SK-N-SH treated with all-trans-retinoic acid at 6 μM for 48 hours (cell line): ENCODE results near the gene TSTD1.

Source experiments
- ATAC-seq: fragments of 200-7000 bp; cut with Tn5 transposase; 3 replicates; pipeline ENCODE4 v1.9.1; 2020; ENCODE audit warnings: mild to moderate bottlenecking, moderate library complexity
- ARNTL ChIP-seq: fragments of 450-650 bp; formaldehyde crosslinking; IDR thresholded peaks from 2 replicates; pipeline ENCODE4 v1.5.0; 2020; ENCODE audit warnings: low read depth, mild to moderate bottlenecking, moderate library complexity, borderline replicate concordance
- BACH2 ChIP-seq: fragments of 250-450 bp; sonication (Bioruptor Pico); IDR thresholded peaks from 2 replicates; pipeline ENCODE4 v1.9.0; 2021; ENCODE audit warnings: mild to moderate bottlenecking, borderline replicate concordance
- CSDC2 ChIP-seq: fragments of 250-450 bp; sonication (Bioruptor Pico); IDR thresholded peaks from 2 replicates; pipeline ENCODE4 v1.5.0; 2020; ENCODE audit warnings: mild to moderate bottlenecking, moderate library complexity
- ESRRG ChIP-seq: fragments of 250-450 bp; sonication (Bioruptor Pico); IDR thresholded peaks from 2 replicates; pipeline ENCODE4 v1.6.1; 2021; ENCODE audit warnings: mild to moderate bottlenecking
- GLIS3 ChIP-seq: fragments of 250-450 bp; sonication (Bioruptor Pico); IDR thresholded peaks from 2 replicates; pipeline ENCODE4 v1.5.0; 2020; ENCODE audit warnings: mild to moderate bottlenecking, moderate library complexity
- ISL1 ChIP-seq: fragments of 250-450 bp; sonication (Bioruptor Pico); IDR thresholded peaks from 2 replicates; pipeline ENCODE4 v2.1.2; 2022; ENCODE audit warnings: mild to moderate bottlenecking, moderate library complexity
- PPARA ChIP-seq: fragments of 250-450 bp; sonication (Bioruptor Pico); IDR thresholded peaks from 2 replicates; pipeline ENCODE4 v1.5.0; 2020; ENCODE audit warnings: mild to moderate bottlenecking, borderline replicate concordance
- RARB ChIP-seq: fragments of 250-450 bp; sonication (Bioruptor Pico); IDR thresholded peaks from 2 replicates; pipeline ENCODE4 v1.8.0; 2021; ENCODE audit warnings: mild to moderate bottlenecking, moderate library complexity
- SNAI2 ChIP-seq: fragments of 250-450 bp; sonication (Bioruptor Pico); IDR thresholded peaks from 2 replicates; pipeline ENCODE4 v1.5.0; 2020; ENCODE audit warnings: mild to moderate bottlenecking, moderate library complexity
- TCF4 ChIP-seq: fragments of 250-450 bp; sonication (Bioruptor Pico); IDR thresholded peaks from 2 replicates; pipeline ENCODE4 v1.8.0; 2021; ENCODE audit warnings: mild to moderate bottlenecking, moderate library complexity, borderline replicate concordance
- TOX ChIP-seq: fragments of 250-450 bp; sonication (Bioruptor Pico); IDR thresholded peaks from 2 replicates; pipeline ENCODE4 v1.8.0; 2021; ENCODE audit warnings: mild to moderate bottlenecking, moderate library complexity, borderline replicate concordance
- ZC3H10 ChIP-seq: fragments of 250-450 bp; sonication (Bioruptor Pico); IDR thresholded peaks from 2 replicates; pipeline ENCODE4 v1.5.1; 2021; ENCODE audit warnings: mild to moderate bottlenecking, moderate library complexity
- ZFP3 ChIP-seq: fragments of 250-450 bp; sonication (Bioruptor Pico); IDR thresholded peaks from 2 replicates; pipeline ENCODE4 v1.5.0; 2020; ENCODE audit warnings: mild to moderate bottlenecking, moderate library complexity
- ZFP30 ChIP-seq: fragments of 450-650 bp; formaldehyde crosslinking; IDR thresholded peaks from 2 replicates; pipeline ENCODE4 v1.5.0; 2022; ENCODE audit warnings: mild to moderate bottlenecking, moderate library complexity
- ZNF565 ChIP-seq: fragments of 450-650 bp; formaldehyde crosslinking; conservative IDR thresholded peaks from 2 replicates; pipeline ENCODE4 v1.5.0; 2020; ENCODE audit warnings: low read depth, mild to moderate bottlenecking, moderate library complexity
- ZNF70 ChIP-seq: fragments of 450-650 bp; formaldehyde crosslinking; IDR thresholded peaks from 2 replicates; pipeline ENCODE4 v1.5.0; 2020; ENCODE audit warnings: mild to moderate bottlenecking, moderate library complexity
- ZNF8 ChIP-seq: fragments of 450-650 bp; formaldehyde crosslinking; IDR thresholded peaks from 2 replicates; pipeline ENCODE4 v1.5.0; 2020; ENCODE audit warnings: mild to moderate bottlenecking, moderate library complexity
- TF ChIP-seq, protein P1 (sequence below): fragments of 250-450 bp; sonication (Bioruptor Pico); IDR thresholded peaks from 2 replicates; pipeline ENCODE4 v1.5.1; 2020; ENCODE audit warnings: low read depth, mild to moderate bottlenecking, moderate library complexity
- TF ChIP-seq, protein P2 (sequence below): fragments of 250-450 bp; sonication (Bioruptor Pico); IDR thresholded peaks from 2 replicates; pipeline ENCODE4 v1.5.1; 2021; ENCODE audit warnings: mild to moderate bottlenecking, moderate library complexity
- TF ChIP-seq, protein P3 (sequence below): fragments of 250-450 bp; sonication (Bioruptor Pico); IDR thresholded peaks from 2 replicates; pipeline ENCODE4 v1.8.0; 2021; ENCODE audit warnings: low read depth, mild to moderate bottlenecking, moderate library complexity, borderline replicate concordance
- TF ChIP-seq, protein P4 (sequence below): fragments of 250-450 bp; sonication (Bioruptor Pico); IDR thresholded peaks from 2 replicates; pipeline ENCODE4 v1.8.0; 2020; ENCODE audit warnings: mild to moderate bottlenecking, moderate library complexity, borderline replicate concordance
- TF ChIP-seq, protein P5 (sequence below): fragments of 250-450 bp; sonication (Bioruptor Pico); IDR thresholded peaks from 2 replicates; pipeline ENCODE4 v1.5.0; 2020; ENCODE audit warnings: mild to moderate bottlenecking, moderate library complexity

The TSTD1 gene

DNA sequence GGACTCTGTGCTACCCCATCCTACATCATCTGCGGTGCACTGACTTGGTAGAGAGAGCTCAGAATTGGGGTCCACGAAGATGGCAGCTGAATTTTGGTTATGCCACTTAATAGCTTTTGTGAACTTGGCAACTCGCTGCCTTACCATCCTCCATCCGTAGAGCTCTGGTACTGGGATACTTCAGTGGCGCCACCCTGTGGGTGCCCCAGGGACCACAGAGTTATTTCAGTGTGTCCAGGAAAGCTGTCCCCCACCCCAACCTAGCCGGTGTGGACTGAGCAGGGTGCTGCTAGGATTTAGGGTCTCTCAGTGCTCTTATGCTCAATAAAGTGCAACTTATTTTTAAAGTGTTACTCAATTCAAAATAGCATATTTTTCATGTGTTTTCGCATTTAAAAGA is 16.0 kb upstream of the TSTD1 start:
- ATAC-seq, result no peak
- TF ChIP-seq ZFP3 (CRISPR knock-in tag) (no peak), ISL1 (no peak), TCF4 (no peak), CSDC2 (CRISPR knock-in tag) (no peak), ZNF70 (no peak), ZC3H10 (CRISPR knock-in tag) (no peak)
- TF ChIP-seq, protein P1, sequence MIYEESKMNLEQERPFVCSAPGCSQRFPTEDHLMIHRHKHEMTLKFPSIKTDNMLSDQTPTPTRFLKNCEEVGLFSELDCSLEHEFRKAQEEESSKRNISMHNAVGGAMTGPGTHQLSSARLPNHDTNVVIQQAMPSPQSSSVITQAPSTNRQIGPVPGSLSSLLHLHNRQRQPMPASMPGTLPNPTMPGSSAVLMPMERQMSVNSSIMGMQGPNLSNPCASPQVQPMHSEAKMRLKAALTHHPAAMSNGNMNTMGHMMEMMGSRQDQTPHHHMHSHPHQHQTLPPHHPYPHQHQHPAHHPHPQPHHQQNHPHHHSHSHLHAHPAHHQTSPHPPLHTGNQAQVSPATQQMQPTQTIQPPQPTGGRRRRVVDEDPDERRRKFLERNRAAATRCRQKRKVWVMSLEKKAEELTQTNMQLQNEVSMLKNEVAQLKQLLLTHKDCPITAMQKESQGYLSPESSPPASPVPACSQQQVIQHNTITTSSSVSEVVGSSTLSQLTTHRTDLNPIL (CRISPR knock-in tag), result no peak

DNA sequence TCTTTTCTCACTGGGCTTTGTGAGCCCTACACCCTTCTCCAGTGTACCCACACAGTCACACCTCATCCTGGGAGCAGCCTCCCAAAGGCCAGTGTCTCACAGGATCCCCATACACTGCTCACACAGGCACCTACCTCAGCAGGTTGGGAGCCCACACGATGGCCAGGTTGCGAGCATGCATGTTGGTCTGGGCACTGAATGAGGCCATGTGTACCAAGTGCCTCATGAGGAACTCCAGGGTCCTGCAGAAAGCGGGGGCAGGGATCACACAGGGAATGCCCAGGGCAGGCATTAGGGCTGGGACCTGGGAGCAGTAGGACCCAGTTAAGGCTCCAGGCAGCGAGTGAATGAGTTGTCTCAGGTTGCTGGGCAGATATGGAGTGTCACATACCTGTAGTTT is 15.5 kb upstream of the TSTD1 start:
- TF ChIP-seq ZNF70 (no peak), TOX (CRISPR knock-in tag) (no peak), PPARA (no peak), GLIS3 (no peak), ZFP30 (CRISPR knock-in tag) (no peak), SNAI2 (no peak), ZNF8 (CRISPR knock-in tag) (no peak), BACH2 (CRISPR knock-in tag) (no peak), ZFP3 (CRISPR knock-in tag) (no peak), ZNF565 (CRISPR knock-in tag) (no peak)
- TF ChIP-seq, protein P2, sequence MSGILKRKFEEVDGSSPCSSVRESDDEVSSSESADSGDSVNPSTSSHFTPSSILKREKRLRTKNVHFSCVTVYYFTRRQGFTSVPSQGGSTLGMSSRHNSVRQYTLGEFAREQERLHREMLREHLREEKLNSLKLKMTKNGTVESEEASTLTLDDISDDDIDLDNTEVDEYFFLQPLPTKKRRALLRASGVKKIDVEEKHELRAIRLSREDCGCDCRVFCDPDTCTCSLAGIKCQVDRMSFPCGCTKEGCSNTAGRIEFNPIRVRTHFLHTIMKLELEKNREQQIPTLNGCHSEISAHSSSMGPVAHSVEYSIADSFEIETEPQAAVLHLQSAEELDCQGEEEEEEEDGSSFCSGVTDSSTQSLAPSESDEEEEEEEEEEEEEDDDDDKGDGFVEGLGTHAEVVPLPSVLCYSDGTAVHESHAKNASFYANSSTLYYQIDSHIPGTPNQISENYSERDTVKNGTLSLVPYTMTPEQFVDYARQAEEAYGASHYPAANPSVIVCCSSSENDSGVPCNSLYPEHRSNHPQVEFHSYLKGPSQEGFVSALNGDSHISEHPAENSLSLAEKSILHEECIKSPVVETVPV, result no peak
- TF ChIP-seq, protein P3, sequence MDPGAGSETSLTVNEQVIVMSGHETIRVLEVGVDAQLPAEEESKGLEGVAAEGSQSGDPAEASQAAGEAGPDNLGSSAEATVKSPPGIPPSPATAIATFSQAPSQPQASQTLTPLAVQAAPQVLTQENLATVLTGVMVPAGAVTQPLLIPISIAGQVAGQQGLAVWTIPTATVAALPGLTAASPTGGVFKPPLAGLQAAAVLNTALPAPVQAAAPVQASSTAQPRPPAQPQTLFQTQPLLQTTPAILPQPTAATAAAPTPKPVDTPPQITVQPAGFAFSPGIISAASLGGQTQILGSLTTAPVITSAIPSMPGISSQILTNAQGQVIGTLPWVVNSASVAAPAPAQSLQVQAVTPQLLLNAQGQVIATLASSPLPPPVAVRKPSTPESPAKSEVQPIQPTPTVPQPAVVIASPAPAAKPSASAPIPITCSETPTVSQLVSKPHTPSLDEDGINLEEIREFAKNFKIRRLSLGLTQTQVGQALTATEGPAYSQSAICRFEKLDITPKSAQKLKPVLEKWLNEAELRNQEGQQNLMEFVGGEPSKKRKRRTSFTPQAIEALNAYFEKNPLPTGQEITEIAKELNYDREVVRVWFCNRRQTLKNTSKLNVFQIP, result no peak
- TF ChIP-seq, protein P4, sequence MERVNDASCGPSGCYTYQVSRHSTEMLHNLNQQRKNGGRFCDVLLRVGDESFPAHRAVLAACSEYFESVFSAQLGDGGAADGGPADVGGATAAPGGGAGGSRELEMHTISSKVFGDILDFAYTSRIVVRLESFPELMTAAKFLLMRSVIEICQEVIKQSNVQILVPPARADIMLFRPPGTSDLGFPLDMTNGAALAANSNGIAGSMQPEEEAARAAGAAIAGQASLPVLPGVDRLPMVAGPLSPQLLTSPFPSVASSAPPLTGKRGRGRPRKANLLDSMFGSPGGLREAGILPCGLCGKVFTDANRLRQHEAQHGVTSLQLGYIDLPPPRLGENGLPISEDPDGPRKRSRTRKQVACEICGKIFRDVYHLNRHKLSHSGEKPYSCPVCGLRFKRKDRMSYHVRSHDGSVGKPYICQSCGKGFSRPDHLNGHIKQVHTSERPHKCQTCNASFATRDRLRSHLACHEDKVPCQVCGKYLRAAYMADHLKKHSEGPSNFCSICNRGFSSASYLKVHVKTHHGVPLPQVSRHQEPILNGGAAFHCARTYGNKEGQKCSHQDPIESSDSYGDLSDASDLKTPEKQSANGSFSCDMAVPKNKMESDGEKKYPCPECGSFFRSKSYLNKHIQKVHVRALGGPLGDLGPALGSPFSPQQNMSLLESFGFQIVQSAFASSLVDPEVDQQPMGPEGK (CRISPR knock-in tag), result no peak
- ATAC-seq, result no peak

DNA sequence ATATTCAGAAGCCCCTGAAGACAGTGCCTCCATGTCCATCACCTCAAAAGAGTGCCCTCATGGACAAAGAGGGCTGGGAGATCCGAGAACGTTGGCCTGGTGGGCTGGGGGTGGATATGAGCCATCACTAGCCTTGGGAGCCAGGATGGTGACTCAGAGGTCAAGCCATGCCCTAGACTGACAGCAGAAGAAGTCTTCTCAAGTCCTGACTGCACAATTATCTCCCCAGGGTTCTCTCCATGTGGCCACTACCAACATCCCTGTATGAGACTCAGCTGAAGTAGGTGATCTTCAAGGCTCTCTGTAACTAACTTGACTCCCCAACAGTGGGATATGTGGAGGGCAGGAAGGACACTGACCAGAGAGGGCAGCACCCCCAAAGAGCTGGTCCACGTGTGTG is 14.1 kb upstream of the TSTD1 start:
- TF ChIP-seq SNAI2 (no peak), ZC3H10 (CRISPR knock-in tag) (no peak), ZNF70 (no peak), ZFP3 (CRISPR knock-in tag) (no peak), ARNTL (no peak), TOX (CRISPR knock-in tag) (no peak), ZNF565 (CRISPR knock-in tag) (no peak), ISL1 (no peak), BACH2 (CRISPR knock-in tag) (no peak), ZFP30 (CRISPR knock-in tag) (no peak), CSDC2 (CRISPR knock-in tag) (no peak), ESRRG (no peak), RARB (no peak)
- TF ChIP-seq, protein P4 (CRISPR knock-in tag), result no peak
- TF ChIP-seq, protein P3, result no peak
- TF ChIP-seq, protein P1 (CRISPR knock-in tag), result no peak
- TF ChIP-seq, protein P5, sequence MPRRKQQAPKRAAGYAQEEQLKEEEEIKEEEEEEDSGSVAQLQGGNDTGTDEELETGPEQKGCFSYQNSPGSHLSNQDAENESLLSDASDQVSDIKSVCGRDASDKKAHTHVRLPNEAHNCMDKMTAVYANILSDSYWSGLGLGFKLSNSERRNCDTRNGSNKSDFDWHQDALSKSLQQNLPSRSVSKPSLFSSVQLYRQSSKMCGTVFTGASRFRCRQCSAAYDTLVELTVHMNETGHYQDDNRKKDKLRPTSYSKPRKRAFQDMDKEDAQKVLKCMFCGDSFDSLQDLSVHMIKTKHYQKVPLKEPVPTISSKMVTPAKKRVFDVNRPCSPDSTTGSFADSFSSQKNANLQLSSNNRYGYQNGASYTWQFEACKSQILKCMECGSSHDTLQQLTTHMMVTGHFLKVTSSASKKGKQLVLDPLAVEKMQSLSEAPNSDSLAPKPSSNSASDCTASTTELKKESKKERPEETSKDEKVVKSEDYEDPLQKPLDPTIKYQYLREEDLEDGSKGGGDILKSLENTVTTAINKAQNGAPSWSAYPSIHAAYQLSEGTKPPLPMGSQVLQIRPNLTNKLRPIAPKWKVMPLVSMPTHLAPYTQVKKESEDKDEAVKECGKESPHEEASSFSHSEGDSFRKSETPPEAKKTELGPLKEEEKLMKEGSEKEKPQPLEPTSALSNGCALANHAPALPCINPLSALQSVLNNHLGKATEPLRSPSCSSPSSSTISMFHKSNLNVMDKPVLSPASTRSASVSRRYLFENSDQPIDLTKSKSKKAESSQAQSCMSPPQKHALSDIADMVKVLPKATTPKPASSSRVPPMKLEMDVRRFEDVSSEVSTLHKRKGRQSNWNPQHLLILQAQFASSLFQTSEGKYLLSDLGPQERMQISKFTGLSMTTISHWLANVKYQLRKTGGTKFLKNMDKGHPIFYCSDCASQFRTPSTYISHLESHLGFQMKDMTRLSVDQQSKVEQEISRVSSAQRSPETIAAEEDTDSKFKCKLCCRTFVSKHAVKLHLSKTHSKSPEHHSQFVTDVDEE (CRISPR knock-in tag), result no peak
- TF ChIP-seq, protein P2, result no peak
- ATAC-seq, result no peak
